BLaER1 (cell line): ENCODE results near the gene CLCA4.

ENCODE experiments used
- H3K27ac ChIP-seq: shearing (Covaris generic); formaldehyde crosslinking; 2 replicates; pipeline ENCODE4 v1.8.1; 2022
- H3K27me3 ChIP-seq: shearing (Covaris generic); formaldehyde crosslinking; 2 replicates; pipeline ENCODE4 v1.8.1; 2022
- H3K36me3 ChIP-seq: shearing (Covaris generic); formaldehyde crosslinking; 2 replicates; pipeline ENCODE4 v1.8.1; 2022
- H3K4me1 ChIP-seq: shearing (Covaris generic); formaldehyde crosslinking; 2 replicates; pipeline ENCODE4 v1.8.1; 2022
- H3K4me2 ChIP-seq: shearing (Covaris generic); formaldehyde crosslinking; 2 replicates; pipeline ENCODE4 v1.8.1; 2022
- H3K4me3 ChIP-seq: shearing (Covaris generic); formaldehyde crosslinking; 2 replicates; pipeline ENCODE4 v1.8.1; 2022
- H3K9ac ChIP-seq: shearing (Covaris generic); formaldehyde crosslinking; 2 replicates; pipeline ENCODE4 v1.8.1; 2022
- H3K9me3 ChIP-seq: shearing (Covaris generic); formaldehyde crosslinking; 2 replicates; pipeline ENCODE4 v1.8.1; 2022
- H4K20me1 ChIP-seq: shearing (Covaris generic); formaldehyde crosslinking; 2 replicates; pipeline ENCODE4 v1.8.1; 2022
- Cebpa-rat ChIP-seq: shearing (Covaris generic); IDR thresholded peaks from 2 replicates; pipeline ENCODE4 v1.8.1; 2022

Gene CLCA4

DNA sequence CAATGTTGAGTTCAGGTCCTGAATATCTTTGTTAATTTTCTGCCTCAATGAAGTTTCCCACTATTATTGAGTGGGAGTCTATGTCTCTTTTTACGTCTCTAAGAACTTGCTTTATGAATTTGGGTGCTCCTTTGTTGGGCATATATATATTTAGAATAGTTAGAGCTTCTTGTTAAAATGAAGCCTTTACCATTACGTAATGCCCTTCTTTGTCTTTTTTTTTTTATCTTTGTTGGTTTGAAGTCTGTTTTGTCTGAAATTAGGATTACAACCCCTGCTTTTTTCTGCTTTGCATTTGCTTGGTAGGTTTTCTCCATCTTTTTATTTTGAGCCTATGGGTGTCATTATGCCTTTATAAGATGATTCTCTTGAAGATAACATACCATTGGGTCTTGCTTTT is 10.9 kb downstream of the CLCA4 start:
- H3K4me1 ChIP-seq, result no peaks in the 10 kb centered on the region
- H3K27me3 ChIP-seq, result no peaks in the 10 kb centered on the region
- TF ChIP-seq Cebpa-rat, result no peak
- H3K9ac ChIP-seq, result no peak overlapping the region
- no peak overlapping the region for H3K27ac ChIP-seq
- no peak overlapping the region for H3K4me3 ChIP-seq
- peaks cover 19% of the 10 kb centered on the region for H3K9me3 ChIP-seq
- H3K36me3 ChIP-seq, result no peaks in the 10 kb centered on the region
- H4K20me1 ChIP-seq, result no peaks in the 10 kb centered on the region
- no peak overlapping the region for H3K4me2 ChIP-seq

DNA sequence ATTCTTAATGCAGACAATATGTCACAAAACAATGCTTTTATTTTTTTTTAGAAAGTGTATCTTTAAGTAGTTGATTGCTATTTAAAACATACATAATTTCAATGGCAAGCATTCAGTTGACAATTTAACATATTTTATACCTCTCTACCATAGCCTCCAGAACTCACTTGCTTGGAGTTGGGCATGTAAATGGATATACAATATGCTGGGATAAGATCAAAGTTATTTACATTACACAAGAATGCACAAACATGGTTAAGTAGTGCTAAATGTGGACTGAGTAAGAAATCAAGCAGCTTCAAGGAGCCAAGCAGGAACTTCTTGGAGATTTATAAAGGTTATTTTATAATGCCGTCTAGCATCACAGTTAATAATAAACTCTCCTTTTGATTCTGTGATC is 17.0 kb downstream of the CLCA4 start:
- H3K9ac ChIP-seq, result no peak overlapping the region
- TF ChIP-seq Cebpa-rat, result no peak
- no peaks in the 10 kb centered on the region for H3K36me3 ChIP-seq
- no peak overlapping the region for H3K27ac ChIP-seq
- H3K9me3 ChIP-seq, result peaks cover 4% of the 10 kb centered on the region
- no peaks in the 10 kb centered on the region for H4K20me1 ChIP-seq
- H3K4me1 ChIP-seq, result no peaks in the 10 kb centered on the region
- no peaks in the 10 kb centered on the region for H3K27me3 ChIP-seq
- H3K4me2 ChIP-seq, result no peak overlapping the region
- H3K4me3 ChIP-seq, result no peak overlapping the region

DNA sequence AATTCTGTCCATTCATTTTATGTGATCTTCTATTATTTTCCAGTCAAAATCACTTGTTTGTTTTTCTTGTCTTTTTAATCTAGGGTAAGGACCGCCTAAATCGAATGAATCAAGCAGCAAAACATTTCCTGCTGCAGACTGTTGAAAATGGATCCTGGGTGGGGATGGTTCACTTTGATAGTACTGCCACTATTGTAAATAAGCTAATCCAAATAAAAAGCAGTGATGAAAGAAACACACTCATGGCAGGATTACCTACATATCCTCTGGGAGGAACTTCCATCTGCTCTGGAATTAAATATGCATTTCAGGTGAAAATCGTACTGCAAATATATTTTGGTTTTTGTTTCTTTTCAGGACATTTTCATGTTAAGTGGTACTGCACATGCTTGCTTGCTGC is 20.5 kb downstream of the CLCA4 start:
- Histone ChIP-seq H3K4me2 (no peak overlapping the region), H3K9ac (no peak overlapping the region), H4K20me1 (no peaks in the 10 kb centered on the region), H3K9me3 (no peaks in the 10 kb centered on the region), H3K27ac (no peak overlapping the region), H3K27me3 (no peaks in the 10 kb centered on the region), H3K36me3 (no peaks in the 10 kb centered on the region), H3K4me1 (no peaks in the 10 kb centered on the region), H3K4me3 (no peak overlapping the region)
- TF ChIP-seq Cebpa-rat, result no peak

DNA sequence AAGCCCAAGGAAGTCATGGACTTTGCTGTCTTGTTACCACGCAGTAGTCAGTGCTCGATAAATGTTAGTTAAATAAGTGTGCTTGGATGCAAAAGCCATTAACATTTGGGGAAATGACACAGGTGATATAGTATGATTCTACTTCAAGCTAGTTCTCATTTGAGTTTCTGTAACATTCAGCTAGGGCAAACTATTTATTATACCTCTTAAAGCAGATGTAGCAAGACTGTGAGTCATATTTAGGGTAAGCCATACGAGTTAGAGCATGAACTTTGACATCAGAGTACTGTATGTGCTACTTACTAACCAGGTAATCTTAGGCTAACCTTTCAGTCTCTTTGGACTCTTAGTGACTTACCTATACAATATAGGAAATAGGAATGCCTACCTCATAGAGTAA is 21.0 kb downstream of the CLCA4 start:
- Histone ChIP-seq H3K9ac (no peak overlapping the region), H3K27ac (no peak overlapping the region), H3K4me1 (no peaks in the 10 kb centered on the region), H3K9me3 (no peaks in the 10 kb centered on the region), H3K27me3 (no peaks in the 10 kb centered on the region), H3K4me2 (no peak overlapping the region), H4K20me1 (no peaks in the 10 kb centered on the region), H3K4me3 (no peak overlapping the region), H3K36me3 (no peaks in the 10 kb centered on the region)
- TF ChIP-seq Cebpa-rat, result no peak

DNA sequence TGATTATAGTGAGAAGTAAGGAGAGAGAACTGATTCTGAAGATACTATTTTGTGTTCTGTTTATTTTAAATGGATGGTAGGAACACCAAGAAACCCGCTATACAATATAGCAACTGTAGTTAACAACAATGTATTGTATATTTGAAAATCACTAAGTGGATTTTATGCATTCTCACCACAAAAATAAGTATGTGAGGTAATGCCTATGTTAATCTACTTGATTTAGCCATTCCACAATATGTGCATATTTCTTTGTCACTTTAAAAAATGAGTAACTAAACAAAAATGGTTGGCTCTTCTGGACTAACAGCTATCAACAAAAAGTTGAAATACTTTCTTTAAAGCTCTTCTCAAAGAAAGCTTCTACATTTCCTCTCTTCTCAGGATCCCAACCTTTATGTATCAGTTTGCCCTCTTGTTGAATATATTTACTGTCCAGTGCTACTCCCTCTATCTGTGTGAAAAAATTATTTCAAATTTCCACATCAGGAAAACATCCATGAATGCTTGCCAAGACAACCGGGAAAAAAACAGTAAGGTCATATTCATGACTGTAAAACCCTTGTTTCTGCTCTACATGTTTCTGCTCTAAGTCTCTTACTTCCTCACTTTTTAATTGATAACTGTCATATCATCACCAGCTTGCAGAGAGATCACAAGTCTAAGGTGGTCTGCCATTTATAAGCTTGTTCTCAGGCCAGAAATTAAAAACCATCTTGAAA is 27.0 kb downstream of the CLCA4 start:
- Histone ChIP-seq H3K27ac (no peak overlapping the region), H4K20me1 (no peaks in the 10 kb centered on the region), H3K4me2 (no peak overlapping the region), H3K9me3 (no peaks in the 10 kb centered on the region), H3K27me3 (no peaks in the 10 kb centered on the region), H3K4me1 (no peaks in the 10 kb centered on the region), H3K4me3 (no peak overlapping the region), H3K36me3 (no peaks in the 10 kb centered on the region), H3K9ac (no peak overlapping the region)
- no peak for TF ChIP-seq Cebpa-rat

DNA sequence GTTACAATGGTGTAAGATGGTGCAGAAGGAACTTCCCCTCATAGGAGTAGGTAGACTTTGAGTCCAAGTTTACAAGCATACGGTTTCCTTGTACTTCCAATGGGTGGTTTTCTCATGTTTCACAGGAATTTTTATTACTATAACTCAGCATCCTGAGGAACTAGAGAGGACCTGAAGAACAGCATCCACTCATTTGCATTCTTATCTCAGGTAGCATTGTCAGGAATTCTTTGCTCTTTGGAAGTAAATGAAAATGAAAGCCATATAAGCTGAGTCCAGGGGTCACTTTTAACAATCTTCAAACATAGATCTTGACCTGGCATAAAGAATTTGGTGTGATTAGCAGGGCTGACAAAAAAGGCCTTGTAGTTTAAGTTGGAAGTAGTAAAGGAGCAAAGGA is 34.4 kb downstream of the CLCA4 start:
- no peaks in the 10 kb centered on the region for H4K20me1 ChIP-seq
- H3K27me3 ChIP-seq, result no peaks in the 10 kb centered on the region
- H3K9me3 ChIP-seq, result no peaks in the 10 kb centered on the region
- H3K4me3 ChIP-seq, result no peak overlapping the region
- H3K4me2 ChIP-seq, result no peak overlapping the region
- no peaks in the 10 kb centered on the region for H3K36me3 ChIP-seq
- H3K27ac ChIP-seq, result no peak overlapping the region
- no peaks in the 10 kb centered on the region for H3K4me1 ChIP-seq
- TF ChIP-seq Cebpa-rat, result no peak
- H3K9ac ChIP-seq, result no peak overlapping the region

DNA sequence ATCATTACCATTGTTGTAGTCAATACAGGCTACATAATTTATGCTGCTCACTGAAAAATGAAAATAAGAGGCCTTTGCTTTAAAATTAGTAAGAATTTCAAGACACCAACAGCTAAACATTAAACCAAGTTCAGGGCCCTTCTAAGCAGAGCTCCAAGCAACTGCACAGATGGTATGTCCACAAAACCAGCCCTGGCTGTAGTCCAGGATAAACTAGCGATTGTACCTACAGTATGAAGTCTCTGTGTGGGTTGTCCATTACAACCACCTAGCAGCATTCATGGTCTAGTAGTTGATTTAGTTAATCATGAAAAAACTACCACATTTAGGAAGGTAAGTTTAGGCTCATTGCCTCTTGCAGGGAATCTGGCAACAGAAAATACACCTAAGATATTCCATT is 35.3 kb downstream of the CLCA4 start:
- Histone ChIP-seq H3K4me1 (no peaks in the 10 kb centered on the region), H3K27ac (no peak overlapping the region), H3K4me3 (no peak overlapping the region), H3K36me3 (no peaks in the 10 kb centered on the region), H3K27me3 (no peaks in the 10 kb centered on the region), H3K4me2 (no peak overlapping the region), H3K9ac (no peak overlapping the region), H4K20me1 (no peaks in the 10 kb centered on the region), H3K9me3 (no peaks in the 10 kb centered on the region)
- TF ChIP-seq Cebpa-rat, result no peak

DNA sequence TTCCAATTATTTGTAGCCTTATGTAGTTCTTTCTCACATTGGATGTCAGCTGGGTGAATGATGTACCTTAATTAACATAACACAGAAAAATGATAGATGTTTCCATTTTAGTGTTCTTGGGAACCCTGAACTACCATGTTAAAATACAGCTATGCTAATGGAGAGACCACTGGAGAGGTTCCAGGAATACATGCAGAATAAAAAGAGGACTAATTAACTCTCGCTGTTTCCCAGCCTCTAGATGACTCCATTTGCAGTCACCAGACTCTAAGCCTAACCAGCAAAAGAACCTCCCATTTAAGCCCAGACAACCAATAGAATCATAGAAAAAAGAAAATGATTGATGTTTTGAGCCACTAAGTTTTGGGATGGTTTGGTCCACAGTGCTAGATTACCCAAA is 36.2 kb downstream of the CLCA4 start:
- Histone ChIP-seq H3K27ac (no peak overlapping the region), H3K36me3 (no peaks in the 10 kb centered on the region), H3K9ac (no peak overlapping the region), H3K4me1 (no peaks in the 10 kb centered on the region), H3K27me3 (no peaks in the 10 kb centered on the region), H3K9me3 (no peaks in the 10 kb centered on the region), H4K20me1 (no peaks in the 10 kb centered on the region), H3K4me3 (no peak overlapping the region), H3K4me2 (no peak overlapping the region)
- TF ChIP-seq Cebpa-rat, result no peak

DNA sequence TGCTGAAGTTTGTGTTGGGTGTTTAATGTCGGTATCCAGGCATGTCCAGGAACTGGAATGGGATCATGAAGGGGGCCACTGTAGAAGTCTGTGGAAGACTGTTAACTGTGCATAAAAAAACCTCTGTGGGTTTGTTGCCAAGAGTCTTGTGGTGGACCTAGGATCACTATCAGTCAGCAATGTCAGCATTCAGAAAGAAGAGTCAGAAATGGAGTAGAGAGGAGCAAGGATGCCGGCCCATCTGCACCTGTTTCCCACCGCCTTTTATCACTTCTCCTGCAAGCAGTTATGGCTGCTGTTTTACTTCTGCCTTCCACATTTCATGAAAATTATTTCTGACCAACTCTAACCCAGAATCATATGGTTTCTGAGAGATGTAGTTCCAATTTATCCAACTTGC is 36.7 kb downstream of the CLCA4 start:
- H3K4me1 ChIP-seq, result no peaks in the 10 kb centered on the region
- no peak overlapping the region for H3K4me3 ChIP-seq
- H3K9me3 ChIP-seq, result no peaks in the 10 kb centered on the region
- no peaks in the 10 kb centered on the region for H3K27me3 ChIP-seq
- H3K9ac ChIP-seq, result no peak overlapping the region
- no peak overlapping the region for H3K4me2 ChIP-seq
- no peaks in the 10 kb centered on the region for H4K20me1 ChIP-seq
- no peak overlapping the region for H3K27ac ChIP-seq
- no peaks in the 10 kb centered on the region for H3K36me3 ChIP-seq
- no peak for TF ChIP-seq Cebpa-rat

DNA sequence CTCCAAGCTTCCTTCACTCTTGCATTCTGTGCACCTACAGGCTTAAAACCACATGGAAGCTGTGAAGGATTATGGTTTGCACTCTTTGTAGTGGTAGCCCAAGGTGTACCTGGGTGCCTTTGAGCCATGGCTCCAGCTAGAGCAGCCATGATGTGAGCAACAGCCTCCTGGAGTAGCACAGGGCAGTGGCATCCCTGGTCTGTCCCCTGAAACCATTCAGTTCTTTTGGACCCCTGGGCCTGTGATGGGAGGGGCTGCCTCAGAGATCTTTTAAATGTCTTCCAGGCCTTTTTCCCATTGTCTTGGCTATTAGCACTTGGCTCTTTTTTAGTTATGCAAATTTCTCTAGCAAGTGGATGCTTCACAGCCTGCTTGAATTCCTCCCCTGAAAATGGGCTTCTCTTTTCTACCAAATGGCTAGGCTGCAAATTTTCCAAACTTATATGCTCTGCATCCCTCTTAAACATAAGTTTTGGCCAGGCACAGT is 47.4 kb downstream of the CLCA4 start:
- no peak overlapping the region for H3K4me2 ChIP-seq
- H3K27me3 ChIP-seq, result no peaks in the 10 kb centered on the region
- no peaks in the 10 kb centered on the region for H3K4me1 ChIP-seq
- no peak for TF ChIP-seq Cebpa-rat
- H3K4me3 ChIP-seq, result no peak overlapping the region
- H3K27ac ChIP-seq, result no peak overlapping the region
- no peaks in the 10 kb centered on the region for H3K36me3 ChIP-seq
- H3K9me3 ChIP-seq, result peaks cover 20% of the 10 kb centered on the region
- H3K9ac ChIP-seq, result no peak overlapping the region
- H4K20me1 ChIP-seq, result no peaks in the 10 kb centered on the region

DNA sequence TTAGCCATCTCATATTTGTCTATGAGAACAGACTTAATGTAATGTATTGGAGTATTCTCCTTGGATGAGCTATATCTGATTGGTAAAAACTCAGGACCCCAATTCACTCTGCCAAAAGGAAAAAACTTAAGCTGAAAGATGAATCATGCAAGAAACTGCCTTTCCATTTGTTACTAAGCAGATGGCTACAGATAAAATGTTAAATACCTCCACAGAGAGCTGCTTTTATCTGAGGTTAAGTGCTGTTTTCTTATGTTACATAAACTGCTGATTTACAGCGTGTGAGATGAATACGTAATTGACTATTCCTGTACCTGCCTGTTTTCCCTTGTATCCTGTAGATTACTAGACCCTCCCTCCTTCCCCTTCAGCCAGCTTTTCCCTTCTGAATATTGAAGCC is 49.3 kb downstream of the CLCA4 start:
- Histone ChIP-seq H3K27ac (no peak overlapping the region), H3K4me2 (no peak overlapping the region), H4K20me1 (no peaks in the 10 kb centered on the region), H3K4me1 (no peaks in the 10 kb centered on the region), H3K4me3 (no peak overlapping the region), H3K36me3 (no peaks in the 10 kb centered on the region), H3K27me3 (no peaks in the 10 kb centered on the region), H3K9me3 (peaks cover 20% of the 10 kb centered on the region), H3K9ac (no peak overlapping the region)
- no peak for TF ChIP-seq Cebpa-rat
